Hepatic stellate cell (primary cell): ENCODE measurements around the gene MS4A10.
"Not testable (repeated sequence)": the region's sequence is repeated elsewhere in the genome, so short reads cannot be mapped to it uniquely, and the experiment has no call there.

ENCODE experiments used
- DNase-seq: peaks from one replicate; pipeline ENCODE4 v3.0.0; 2011; ENCODE audit warnings: low spot score

MS4A10 gene

GRCh38 chr11:60788401-60789125 is 3.4 kb downstream of the MS4A10 start:
- no peak for DNase-seq

GRCh38 chr11:60790726-60791125 is 5.6 kb downstream of the MS4A10 start:
- DNase-seq, result no peak

GRCh38 chr11:60791153-60791933 is 6.2 kb downstream of the MS4A10 start:
- no peak for DNase-seq

GRCh38 chr11:60792521-60792920 is 7.4 kb downstream of the MS4A10 start:
- no peak for DNase-seq

- no peak for DNase-seq
Measured at GRCh38 chr11:60795291-60795690, 10.2 kb downstream of the MS4A10 start.

- no peak for DNase-seq
Measured at GRCh38 chr11:60797846-60798630, 12.9 kb downstream of the MS4A10 start.

GRCh38 chr11:60798631-60799030 is 13.5 kb downstream of the MS4A10 start:
- DNase-seq, result no peak

GRCh38 chr11:60801194-60801593 is 16.1 kb downstream of the MS4A10 start:
- no peak for DNase-seq

GRCh38 chr11:60803273-60803936 is 18.3 kb downstream of the MS4A10 start:
- no peak for DNase-seq

- DNase-seq, result no peak
Measured at GRCh38 chr11:60809249-60809648, 24.1 kb downstream of the MS4A10 start.

GRCh38 chr11:60809691-60810090 is 24.6 kb downstream of the MS4A10 start:
- no peak for DNase-seq

GRCh38 chr11:60810151-60810550 is 25.0 kb downstream of the MS4A10 start:
- no peak for DNase-seq

GRCh38 chr11:60810569-60810968 is 25.4 kb downstream of the MS4A10 start:
- DNase-seq, result no peak

GRCh38 chr11:60813324-60813723 is 28.2 kb downstream of the MS4A10 start:
- DNase-seq, result no peak

- no peak for DNase-seq
Measured at GRCh38 chr11:60814112-60814511, 29.0 kb downstream of the MS4A10 start.

- no peak for DNase-seq
Measured at GRCh38 chr11:60816590-60817157, 31.5 kb downstream of the MS4A10 start.

GRCh38 chr11:60818057-60818456 is 32.9 kb downstream of the MS4A10 start:
- no peak for DNase-seq

GRCh38 chr11:60821827-60822599 is 36.9 kb downstream of the MS4A10 start:
- no peak for DNase-seq

GRCh38 chr11:60823745-60824306 is 38.7 kb downstream of the MS4A10 start:
- DNase-seq, result not testable (repeated sequence)

- DNase-seq, result no peak
Measured at GRCh38 chr11:60825118-60825517, 40.0 kb downstream of the MS4A10 start.

GRCh38 chr11:60825790-60826189 is 40.7 kb downstream of the MS4A10 start:
- no peak for DNase-seq
